ENCODE data around the gene PTGER2. TPM values are rescaled to one million over a fixed set of nuclear protein-coding genes. Genes with fewer than 3 reads are reported as not detected.

PTGER2 gene
- total RNA-seq, 2 experiments from 2014 or later: 4.3 to 4.8 TPM

DNA sequence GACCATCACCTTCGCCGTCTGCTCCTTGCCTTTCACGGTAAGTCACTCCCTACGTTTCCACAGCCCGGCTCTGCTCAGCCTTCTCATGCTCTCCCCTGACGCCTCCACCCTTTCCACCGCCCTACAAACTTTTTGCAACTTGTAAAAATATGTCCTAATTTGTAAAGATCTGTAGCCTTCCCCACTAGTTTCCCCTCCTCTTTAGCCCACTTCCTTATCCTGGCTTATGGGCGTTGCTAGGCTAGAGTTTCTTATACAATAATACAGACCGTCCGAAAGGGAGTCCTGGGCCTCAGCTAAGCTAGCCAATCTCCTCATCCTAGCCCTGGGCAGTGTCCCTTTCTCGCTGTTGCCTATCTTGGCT, 1.2 kb downstream of the PTGER2 start:
- intact Hi-C loops (cut with DNase I, micrococcal nuclease): loop anchor here in 1 of 2 experiments (10.0 kb wide), 1 partner anchor 89 kb away; no protein-coding TSS in a partner anchor
- Histone ChIP-seq H3K27ac (ENCODE audit: low read depth in 1 of 2, low read length in 2 of 2) (peak overlapping the region in 1 of 2 donors; percentile 74), H3K36me3 (ENCODE audit: insufficient read depth, low read length) (peaks cover 4% of the 10 kb centered on the region), H3K27me3 (ENCODE audit: control insufficient read depth in 1 of 2, insufficient read depth in 2 of 2, low read length in 2 of 2) (no peaks in the 10 kb centered on the region), H3K4me1 (ENCODE audit: insufficient read depth, low read length) (peaks cover 49% of the 10 kb centered on the region), H3K9me3 (ENCODE audit: control insufficient read depth in 1 of 2, insufficient read depth in 1 of 2, low read length in 2 of 2) (peaks cover 0 to 5% of the 10 kb centered on the region in 2 experiments), H3K4me3 (ENCODE audit: low read length) (peak overlapping the region; percentile 97)
- peak; percentile 16 for ATAC-seq (ENCODE audit: poor library complexity)
- DNase-seq: peak in 4 of 14 experiments; percentile 10 to 76 (median 50)
- ChIA-PET POLR2A (interaction anchor here (0.9 to 2.1 kb wide), 4 partner anchors 37 to 238 kb away, joined by 3 to 6 read pairs (median 4); partner anchors contain the start of gene TXNDC16), CTCF (interaction anchor here (1.1 kb wide), 1 partner anchor 11 kb away, joined by 3 read pairs; no protein-coding TSS in a partner anchor)
- peak overlapping the region; percentile 97 for H3K4me3 Mint-ChIP-seq
- H3K9me3 Mint-ChIP-seq: no peaks in the 10 kb centered on the region
- no peak for TF ChIP-seq CTCF (IDR thresholded peaks at IDR 0.05)
- peaks cover 47% of the 10 kb centered on the region for H3K27me3 Mint-ChIP-seq
- H3K27ac Mint-ChIP-seq: peak overlapping the region; percentile 77
- peaks cover 17% of the 10 kb centered on the region for H3K36me3 Mint-ChIP-seq (ENCODE audit: low read depth)
- peaks cover 74% of the 10 kb centered on the region for H3K4me1 Mint-ChIP-seq (ENCODE audit: low read depth)

DNA sequence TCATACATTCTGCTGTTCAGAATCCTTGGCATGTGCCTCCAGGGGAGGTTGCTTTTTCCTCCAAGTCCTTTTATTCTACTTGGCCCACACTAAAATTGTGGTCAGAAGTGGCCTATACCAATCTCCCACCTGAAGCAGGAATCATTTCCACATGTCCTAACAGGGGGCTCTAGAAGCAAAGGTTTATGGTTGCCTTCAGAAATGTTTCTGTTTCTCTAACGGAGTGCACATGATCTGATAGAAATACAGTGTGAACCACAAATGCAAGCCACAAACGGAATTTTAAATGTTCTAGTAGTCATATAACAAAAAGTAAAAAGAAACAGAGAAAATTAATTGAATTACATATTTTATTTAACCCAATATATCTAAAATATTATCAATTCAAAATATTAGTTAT, 4.0 kb downstream of the PTGER2 start:
- intact Hi-C loops (cut with DNase I, micrococcal nuclease): loop anchor here in 1 of 2 experiments (10.0 kb wide), 1 partner anchor 87 kb away; no protein-coding TSS in a partner anchor
- H3K4me1 Mint-ChIP-seq (ENCODE audit: low read depth): peaks cover 53% of the 10 kb centered on the region
- peak overlapping the region; percentile 46 for H3K27ac Mint-ChIP-seq
- ChIA-PET CTCF (no interaction called here), POLR2A (interaction anchor here (1.4 kb wide), 1 partner anchor 234 kb away, joined by 3 read pairs; the partner anchor contains the start of gene TXNDC16)
- peaks cover 30% of the 10 kb centered on the region for H3K4me1 ChIP-seq (ENCODE audit: insufficient read depth, low read length)
- H3K9me3 Mint-ChIP-seq: peaks cover 4% of the 10 kb centered on the region
- no peaks in the 10 kb centered on the region for H3K27me3 ChIP-seq (ENCODE audit: control insufficient read depth in 1 of 2, insufficient read depth in 2 of 2, low read length in 2 of 2)
- no peaks in the 10 kb centered on the region for H3K36me3 ChIP-seq (ENCODE audit: insufficient read depth, low read length)
- H3K36me3 Mint-ChIP-seq (ENCODE audit: low read depth): peaks cover 42% of the 10 kb centered on the region
- peak overlapping the region; percentile 97 for H3K4me3 ChIP-seq (ENCODE audit: low read length)
- TF ChIP-seq CTCF (IDR thresholded peaks at IDR 0.05): no peak
- DNase-seq (peak in 1 of 14 experiments; percentile 59), ATAC-seq (ENCODE audit: poor library complexity) (no peak)
- H3K4me3 Mint-ChIP-seq: peak overlapping the region; percentile 75
- H3K27me3 Mint-ChIP-seq: peaks cover 32% of the 10 kb centered on the region
- peak overlapping the region in 1 of 2 donors; percentile 35 for H3K27ac ChIP-seq (ENCODE audit: low read depth in 1 of 2, low read length in 2 of 2)
- H3K9me3 ChIP-seq (ENCODE audit: control insufficient read depth in 1 of 2, insufficient read depth in 1 of 2, low read length in 2 of 2): peaks cover 5 to 12% of the 10 kb centered on the region in 2 experiments

DNA sequence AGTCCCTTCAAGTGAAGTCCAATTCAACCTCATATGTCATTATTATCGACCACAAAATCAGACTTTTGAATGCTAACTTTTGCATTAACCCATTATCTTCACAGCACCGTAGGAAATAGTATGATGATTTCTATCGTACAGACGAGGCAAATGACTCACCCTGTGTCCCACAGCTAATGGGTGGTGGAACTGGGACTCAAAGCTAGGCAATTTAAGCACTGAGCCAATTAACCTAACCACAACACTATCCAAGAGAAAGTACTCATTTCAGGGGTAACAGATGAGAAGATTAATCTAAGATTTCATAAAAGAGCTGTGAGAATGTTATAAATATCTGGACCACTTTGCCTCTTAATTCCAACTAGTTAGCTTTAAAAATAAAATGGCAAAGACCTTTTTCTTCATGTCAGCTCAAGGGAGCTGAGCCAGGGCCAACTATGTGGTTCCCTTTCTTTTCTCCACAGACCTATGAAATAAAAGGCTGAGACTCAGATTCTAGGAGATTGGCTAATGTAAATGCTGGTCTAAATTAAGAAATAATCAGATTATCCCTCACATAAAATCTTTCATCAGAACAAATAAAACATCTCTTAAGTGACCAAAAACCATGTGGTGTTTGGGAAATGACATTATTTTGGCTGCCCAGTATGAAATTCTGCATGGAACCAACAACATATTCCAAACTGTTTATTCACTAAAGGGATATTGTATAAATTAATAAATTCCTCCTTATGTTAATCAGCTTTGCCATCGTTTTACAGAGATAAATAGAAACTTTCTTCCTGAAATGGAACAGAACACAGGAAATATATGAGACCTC, 4.9 kb downstream of the PTGER2 start:
- POLR2A ChIA-PET: interaction anchor here (1.6 kb wide), 1 partner anchor 33 kb away, joined by 4 read pairs; no protein-coding TSS in a partner anchor
- peak overlapping the region; percentile 74 for H3K4me3 Mint-ChIP-seq
- CTCF ChIA-PET: no interaction called here
- H3K4me3 ChIP-seq (ENCODE audit: low read length): peak overlapping the region; percentile 97
- no peak overlapping the region for H3K27ac ChIP-seq (ENCODE audit: low read depth in 1 of 2, low read length in 2 of 2)
- H3K4me1 Mint-ChIP-seq (ENCODE audit: low read depth): peaks cover 45% of the 10 kb centered on the region
- ATAC-seq (ENCODE audit: poor library complexity) (no peak), DNase-seq (peak in 1 of 14 experiments; percentile 10)
- H3K27ac Mint-ChIP-seq: peak overlapping the region; percentile 40
- H3K27me3 ChIP-seq (ENCODE audit: control insufficient read depth in 1 of 2, insufficient read depth in 2 of 2, low read length in 2 of 2): no peaks in the 10 kb centered on the region
- peaks cover 48% of the 10 kb centered on the region for H3K36me3 Mint-ChIP-seq (ENCODE audit: low read depth)
- intact Hi-C loops (cut with DNase I, micrococcal nuclease): loop anchor here in 1 of 2 experiments (10.0 kb wide), 1 partner anchor 86 kb away; no protein-coding TSS in a partner anchor
- H3K36me3 ChIP-seq (ENCODE audit: insufficient read depth, low read length): no peaks in the 10 kb centered on the region
- no peak for TF ChIP-seq CTCF (IDR thresholded peaks at IDR 0.05)
- peaks cover 24% of the 10 kb centered on the region for H3K27me3 Mint-ChIP-seq
- peaks cover 8 to 12% of the 10 kb centered on the region in 2 experiments for H3K9me3 ChIP-seq (ENCODE audit: control insufficient read depth in 1 of 2, insufficient read depth in 1 of 2, low read length in 2 of 2)
- peaks cover 4% of the 10 kb centered on the region for H3K9me3 Mint-ChIP-seq
- H3K4me1 ChIP-seq (ENCODE audit: insufficient read depth, low read length): peaks cover 25% of the 10 kb centered on the region
